ENCODE measurements around the gene CFAP157. TPM values are rescaled to one million over a fixed set of nuclear protein-coding genes. Genes with fewer than 3 reads are reported as not detected.

CFAP157 gene
- total and polyA plus RNA-seq, 2 experiments from 2014 or later = 0.51 TPM; not detected in 1

- H3K36me3 ChIP-seq (replicated peaks; ENCODE audit: insufficient read depth, low read depth) = no peaks in the 10 kb centered on the region
- no peaks in the 10 kb centered on the region for H3K27me3 ChIP-seq
- H4K20me1 ChIP-seq (ENCODE audit: insufficient read depth, poor library complexity, severe bottlenecking) = no peaks in the 10 kb centered on the region
- no peaks in the 10 kb centered on the region for H3K9me2 ChIP-seq (replicated peaks; ENCODE audit: insufficient read depth)
- H2AFZ ChIP-seq = no peak overlapping the region
- no peaks in the 10 kb centered on the region for H3K9me3 ChIP-seq (ENCODE audit: low read depth)
- H3K4me2 ChIP-seq = peak overlapping the region; percentile 58
- no peak overlapping the region for H3K4me3 ChIP-seq
- DNase-seq (ENCODE audit: low spot score) = no peak
- peaks cover 5% of the 10 kb centered on the region for H3K79me2 ChIP-seq
- H3K4me1 ChIP-seq (ENCODE audit: insufficient read depth) = peaks cover 8% of the 10 kb centered on the region
- TF ChIP-seq CTCF (IDR thresholded peaks at IDR 0.05; ENCODE audit: poor library complexity) = no peak
- TF ChIP-seq EZH2phosphoT487 (IDR thresholded peaks at IDR 0.05; ENCODE audit: low read depth, severe bottlenecking, unreplicated experiment) = no peak
- TF ChIP-seq EZH2 (IDR thresholded peaks at IDR 0.05; ENCODE audit: borderline replicate concordance) = no peak
- 33% methylated on average over 15 of the region's 15 CpGs for WGBS (ENCODE audit: low lambda C conversion rate, missing lambda C conversion rate)
- H3K27ac ChIP-seq = no peak overlapping the region
Observed at GRCh38 chr9:127735530-127736185, 28.9 kb downstream of the CFAP157 start.

- Histone ChIP-seq H4K20me1 (ENCODE audit: insufficient read depth, poor library complexity, severe bottlenecking) (no peaks in the 10 kb centered on the region), H3K36me3 (replicated peaks; ENCODE audit: insufficient read depth, low read depth) (no peaks in the 10 kb centered on the region), H3K4me2 (no peak overlapping the region), H3K4me3 (no peak overlapping the region), H3K9me2 (replicated peaks; ENCODE audit: insufficient read depth) (no peaks in the 10 kb centered on the region), H3K27me3 (peaks cover 11% of the 10 kb centered on the region), H3K4me1 (ENCODE audit: insufficient read depth) (peaks cover 23% of the 10 kb centered on the region), H3K27ac (no peak overlapping the region), H3K9me3 (ENCODE audit: low read depth) (no peaks in the 10 kb centered on the region), H2AFZ (no peak overlapping the region), H3K79me2 (peaks cover 4% of the 10 kb centered on the region)
- DNase-seq (ENCODE audit: low spot score) = no peak
- 91% methylated on average over 13 of the region's 13 CpGs for WGBS (ENCODE audit: low lambda C conversion rate, missing lambda C conversion rate)
- TF ChIP-seq EZH2 (IDR thresholded peaks at IDR 0.05; ENCODE audit: borderline replicate concordance) = no peak
- no peak for TF ChIP-seq CTCF (IDR thresholded peaks at IDR 0.05; ENCODE audit: poor library complexity)
- TF ChIP-seq EZH2phosphoT487 (IDR thresholded peaks at IDR 0.05; ENCODE audit: low read depth, severe bottlenecking, unreplicated experiment) = no peak
Observed at GRCh38 chr9:127738666-127739065, 31.9 kb downstream of the CFAP157 start.

GRCh38 chr9:127739614-127740330, 33.0 kb downstream of the CFAP157 start:
- Histone ChIP-seq H3K79me2 (no peaks in the 10 kb centered on the region), H3K9me2 (replicated peaks; ENCODE audit: insufficient read depth) (no peaks in the 10 kb centered on the region), H3K4me3 (no peak overlapping the region), H3K27me3 (peaks cover 11% of the 10 kb centered on the region), H3K4me2 (no peak overlapping the region), H3K9me3 (ENCODE audit: low read depth) (no peaks in the 10 kb centered on the region), H3K36me3 (replicated peaks; ENCODE audit: insufficient read depth, low read depth) (no peaks in the 10 kb centered on the region), H2AFZ (no peak overlapping the region), H3K4me1 (ENCODE audit: insufficient read depth) (peaks cover 19% of the 10 kb centered on the region), H4K20me1 (ENCODE audit: insufficient read depth, poor library complexity, severe bottlenecking) (no peaks in the 10 kb centered on the region), H3K27ac (no peak overlapping the region)
- no peak for DNase-seq (ENCODE audit: low spot score)
- 86% methylated on average over 19 of the region's 19 CpGs for WGBS (ENCODE audit: low lambda C conversion rate, missing lambda C conversion rate)
- TF ChIP-seq CTCF (IDR thresholded peaks at IDR 0.05; ENCODE audit: poor library complexity) (no peak), EZH2 (IDR thresholded peaks at IDR 0.05; ENCODE audit: borderline replicate concordance) (no peak), EZH2phosphoT487 (IDR thresholded peaks at IDR 0.05; ENCODE audit: low read depth, severe bottlenecking, unreplicated experiment) (no peak)

All from hepatocyte (in vitro differentiated cells).